HepG2 (cell line): Measurements from ENCODE around the gene ISOC2. TPM values are rescaled to one million over a fixed set of nuclear protein-coding genes. Genes with fewer than 3 reads are reported as not detected.

Experiments used
- CAMTA2 ChIP-seq: sonication (generic); formaldehyde crosslinking; IDR thresholded peaks from 2 replicates; pipeline ENCODE4 v1.4.0; 2020; ENCODE audit warnings: mild to moderate bottlenecking, missing genetic modification reagents, borderline replicate concordance
- FOXP4 ChIP-seq: sonication (generic); formaldehyde crosslinking; IDR thresholded peaks from 2 replicates; pipeline ENCODE4 v1.4.0; 2020; ENCODE audit warnings: missing genetic modification reagents
- HNRNPUL1 ChIP-seq: fragments of 200-400 bp; formaldehyde crosslinking; IDR thresholded peaks from 2 replicates; pipeline ENCODE4 v1.6.1; 2017; ENCODE audit warnings: low read depth, mild to moderate bottlenecking, low read length, moderate library complexity
- MTF2 ChIP-seq: sonication (generic); formaldehyde crosslinking; IDR thresholded peaks from 2 replicates; pipeline ENCODE4 v1.5.0; 2020; ENCODE audit warnings: missing genetic modification reagents, borderline replicate concordance
- NR2F1 ChIP-seq, 2 experiments: fragments of 450-650 bp in 1 of 2; formaldehyde crosslinking in 1 of 2; IDR thresholded peaks; 2 replicates each; pipeline versions ENCODE4 v1.5.0 to v1.6.1; 2016 to 2020; ENCODE audit warnings: mild to moderate bottlenecking in 1 of 2, missing compliant biosample characterization in 1 of 2, missing genetic modification reagents in 1 of 2, moderate library complexity in 1 of 2
- RELA ChIP-seq: sonication (generic); formaldehyde crosslinking; IDR thresholded peaks from 2 replicates; pipeline ENCODE4 v1.4.0; 2020; ENCODE audit warnings: missing genetic modification reagents
- SMARCE1 ChIP-seq: fragments of 450-650 bp; IDR thresholded peaks from 2 replicates; pipeline ENCODE4 v1.6.1; 2017; ENCODE audit warnings: borderline replicate concordance
- ZBTB46 ChIP-seq: sonication (generic); formaldehyde crosslinking; IDR thresholded peaks from 2 replicates; pipeline ENCODE4 v1.4.0; 2020; ENCODE audit warnings: mild to moderate bottlenecking, missing genetic modification reagents, borderline replicate concordance
- ZC3H4 ChIP-seq: sonication (generic); formaldehyde crosslinking; IDR thresholded peaks from 2 replicates; pipeline ENCODE4 v1.4.0; 2020; ENCODE audit warnings: missing genetic modification reagents, borderline replicate concordance
- ZNF124 ChIP-seq: sonication (generic); formaldehyde crosslinking; IDR thresholded peaks from 2 replicates; pipeline ENCODE4 v1.4.0; 2020; ENCODE audit warnings: missing genetic modification reagents
- ZNF253 ChIP-seq: sonication (generic); formaldehyde crosslinking; IDR thresholded peaks from 2 replicates; pipeline ENCODE4 v1.8.0; 2022; ENCODE audit warnings: mild to moderate bottlenecking, missing genetic modification reagents, borderline replicate concordance
- ZNF260 ChIP-seq: sonication (generic); formaldehyde crosslinking; IDR thresholded peaks from 2 replicates; pipeline ENCODE4 v1.4.0; 2020; ENCODE audit warnings: missing genetic modification reagents, low read depth, mild to moderate bottlenecking, borderline replicate concordance
- ZNF441 ChIP-seq: sonication (generic); formaldehyde crosslinking; IDR thresholded peaks from 2 replicates; pipeline ENCODE4 v1.7.0; 2021; ENCODE audit warnings: missing genetic modification reagents, borderline replicate concordance
- ZNF468 ChIP-seq: sonication (generic); formaldehyde crosslinking; IDR thresholded peaks from 2 replicates; pipeline ENCODE4 v1.8.0; 2022; ENCODE audit warnings: mild to moderate bottlenecking, moderate library complexity, missing genetic modification reagents
- ZNF556 ChIP-seq: sonication (generic); formaldehyde crosslinking; IDR thresholded peaks from 2 replicates; pipeline ENCODE4 v1.4.0; 2020; ENCODE audit warnings: mild to moderate bottlenecking, missing genetic modification reagents, borderline replicate concordance
- ZNF558 ChIP-seq: sonication (generic); formaldehyde crosslinking; IDR thresholded peaks from 2 replicates; pipeline ENCODE4 v1.9.0; 2022; ENCODE audit warnings: mild to moderate bottlenecking, missing genetic modification reagents, borderline replicate concordance
- ZNF879 ChIP-seq: sonication (generic); formaldehyde crosslinking; IDR thresholded peaks from 2 replicates; pipeline ENCODE4 v1.8.1; 2023; ENCODE audit warnings: missing genetic modification reagents
- polyA plus RNA-seq, 8 experiments: library from polyadenylated mRNA; depleted of rRNA in 3 of 8; stranded (reverse) in 7 of 8; unstranded in 1 of 8; fragments of >200 nt; fragmentation: Illumina TruSeq in 4 of 8; extraction: Trizol in 4 of 8; gene quantifications; 2 replicates each; pipeline versions ENCODE4 v1.2.1 to v1.2.3, GENCODE V29; 2011 to 2016; ENCODE audit warnings: low read depth in 4 of 8, missing spikeins in 1 of 8, mixed read lengths in 1 of 8; ENCODE audit not compliant: insufficient read depth in 1 of 8
- total RNA-seq, 5 experiments: library from RNA; depleted of rRNA; stranded (reverse); fragments of >200 nt; fragmentation: Illumina TruSeq; extraction: Trizol; gene quantifications; 2 replicates each; pipeline ENCODE4 v1.2.3, GENCODE V29; 2016; ENCODE audit warnings: low read depth in 1 of 5
- TF ChIP-seq, protein P1 (sequence below): sonication (generic); formaldehyde crosslinking; IDR thresholded peaks from 2 replicates; pipeline ENCODE4 v1.4.0; 2020; ENCODE audit warnings: missing genetic modification reagents

ISOC2 gene
- total and polyA plus RNA-seq, 2 of the 13 experiments (the other 11 are each of a cell fraction or from before 2014, with no cell fraction given): 76.8 to 105 TPM

DNA sequence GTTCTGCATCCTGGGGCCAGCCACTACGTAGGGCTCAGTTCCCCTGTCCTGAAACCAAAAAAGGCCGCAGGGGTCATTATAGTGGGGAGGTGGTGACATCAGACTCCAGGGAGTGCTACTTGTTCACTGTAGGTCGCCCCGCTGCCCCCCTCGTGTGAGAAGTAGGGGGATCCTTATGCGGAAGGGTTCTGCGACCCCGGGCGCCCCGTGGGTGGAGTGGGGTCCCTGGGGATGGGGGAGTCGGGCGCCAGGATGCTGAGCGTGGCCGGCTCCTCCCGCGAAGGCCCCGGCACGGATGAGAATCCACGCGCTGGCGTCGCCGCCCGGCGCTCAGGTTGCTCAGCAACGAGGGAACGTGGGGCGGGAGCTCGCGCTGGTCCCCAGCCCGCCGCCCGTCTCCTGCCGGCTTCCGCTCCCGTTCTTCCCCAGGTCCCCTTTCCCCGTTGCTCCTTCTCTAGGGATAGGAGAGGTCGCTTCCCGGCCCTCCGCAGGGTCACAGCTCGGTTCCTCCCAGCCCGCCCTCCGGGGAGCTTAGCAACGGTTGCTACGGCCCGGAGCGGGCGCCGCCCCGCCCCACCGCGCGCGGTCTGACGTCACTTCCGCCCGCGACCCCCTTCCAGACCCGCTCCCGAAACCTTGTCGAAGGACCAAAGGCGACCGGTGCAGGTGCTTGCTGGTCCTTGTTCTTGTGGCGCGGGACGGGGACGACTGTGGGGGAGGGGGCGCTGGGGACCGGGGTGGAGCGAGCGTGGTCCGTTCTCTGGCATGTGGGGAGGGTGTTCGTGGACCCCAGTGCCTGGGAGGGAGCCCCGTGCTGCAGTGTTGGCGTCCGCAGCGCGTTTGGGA is 23.4 kb upstream of the ISOC2 start, which contains the start of gene NAT14 (continued):
- TF ChIP-seq CAMTA2 (CRISPR knock-in tag): no peak
- TF ChIP-seq MTF2 (CRISPR knock-in tag): no peak
- no peak for TF ChIP-seq ZNF468
- TF ChIP-seq ZNF441 (CRISPR knock-in tag): no peak
- no peak for TF ChIP-seq ZNF556
- TF ChIP-seq NR2F1 (CRISPR knock-in tag; IDR thresholded peaks at IDR 0.05): no peak
- no peak for TF ChIP-seq ZNF558 (CRISPR knock-in tag)
- no peak for TF ChIP-seq ZNF124 (CRISPR knock-in tag)
- TF ChIP-seq FOXP4 (CRISPR knock-in tag): no peak
- TF ChIP-seq RELA (CRISPR knock-in tag): no peak
- no peak for TF ChIP-seq ZBTB46
- TF ChIP-seq ZNF879 (CRISPR knock-in tag): no peak
- TF ChIP-seq HNRNPUL1: no peak
- TF ChIP-seq ZC3H4 (CRISPR knock-in tag): no peak
- TF ChIP-seq, protein P1, sequence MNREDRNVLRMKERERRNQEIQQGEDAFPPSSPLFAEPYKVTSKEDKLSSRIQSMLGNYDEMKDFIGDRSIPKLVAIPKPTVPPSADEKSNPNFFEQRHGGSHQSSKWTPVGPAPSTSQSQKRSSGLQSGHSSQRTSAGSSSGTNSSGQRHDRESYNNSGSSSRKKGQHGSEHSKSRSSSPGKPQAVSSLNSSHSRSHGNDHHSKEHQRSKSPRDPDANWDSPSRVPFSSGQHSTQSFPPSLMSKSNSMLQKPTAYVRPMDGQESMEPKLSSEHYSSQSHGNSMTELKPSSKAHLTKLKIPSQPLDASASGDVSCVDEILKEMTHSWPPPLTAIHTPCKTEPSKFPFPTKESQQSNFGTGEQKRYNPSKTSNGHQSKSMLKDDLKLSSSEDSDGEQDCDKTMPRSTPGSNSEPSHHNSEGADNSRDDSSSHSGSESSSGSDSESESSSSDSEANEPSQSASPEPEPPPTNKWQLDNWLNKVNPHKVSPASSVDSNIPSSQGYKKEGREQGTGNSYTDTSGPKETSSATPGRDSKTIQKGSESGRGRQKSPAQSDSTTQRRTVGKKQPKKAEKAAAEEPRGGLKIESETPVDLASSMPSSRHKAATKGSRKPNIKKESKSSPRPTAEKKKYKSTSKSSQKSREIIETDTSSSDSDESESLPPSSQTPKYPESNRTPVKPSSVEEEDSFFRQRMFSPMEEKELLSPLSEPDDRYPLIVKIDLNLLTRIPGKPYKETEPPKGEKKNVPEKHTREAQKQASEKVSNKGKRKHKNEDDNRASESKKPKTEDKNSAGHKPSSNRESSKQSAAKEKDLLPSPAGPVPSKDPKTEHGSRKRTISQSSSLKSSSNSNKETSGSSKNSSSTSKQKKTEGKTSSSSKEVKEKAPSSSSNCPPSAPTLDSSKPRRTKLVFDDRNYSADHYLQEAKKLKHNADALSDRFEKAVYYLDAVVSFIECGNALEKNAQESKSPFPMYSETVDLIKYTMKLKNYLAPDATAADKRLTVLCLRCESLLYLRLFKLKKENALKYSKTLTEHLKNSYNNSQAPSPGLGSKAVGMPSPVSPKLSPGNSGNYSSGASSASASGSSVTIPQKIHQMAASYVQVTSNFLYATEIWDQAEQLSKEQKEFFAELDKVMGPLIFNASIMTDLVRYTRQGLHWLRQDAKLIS: no peak
- no peak for TF ChIP-seq ZNF260 (CRISPR knock-in tag)
- no peak for TF ChIP-seq SMARCE1
- TF ChIP-seq ZNF253 (CRISPR knock-in tag): no peak
